ENCODE data around the gene ZNF497. TPM values are rescaled to one million over a fixed set of nuclear protein-coding genes. Genes with fewer than 3 reads are reported as not detected.

ZNF497 gene
- total and polyA plus RNA-seq, 9 of the 15 experiments (the other 6 are each of a cell fraction or from before 2014, with no cell fraction given), result 0.06 to 0.98 (median 0.44) TPM; not detected in 1

DNA sequence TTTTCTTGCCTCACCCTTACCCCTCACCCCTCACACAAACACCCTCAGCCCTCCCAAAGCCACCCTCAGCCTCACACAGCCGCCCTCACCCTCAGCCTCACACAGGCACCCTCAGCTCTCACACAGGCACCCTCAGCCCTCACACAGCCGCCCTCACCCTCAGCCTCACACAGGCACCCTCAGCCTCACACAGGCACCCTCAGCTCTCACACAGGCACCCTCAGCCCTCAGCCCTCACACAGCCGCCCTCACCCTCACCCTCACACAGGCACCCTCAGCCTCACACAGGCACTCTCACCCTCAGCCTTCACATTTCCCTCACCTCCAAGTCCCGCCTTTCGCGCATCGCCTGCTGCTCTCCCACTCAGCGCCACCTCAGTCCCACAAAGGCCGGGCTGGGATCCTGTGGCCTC, 36.0 kb downstream of the ZNF497 start:
- H3K4me3 ChIP-seq, result peak overlapping the region; percentile 98
- in situ Hi-C loops (cut with MboI) (no loop called here), intact Hi-C loops (cut with micrococcal nuclease) (loop anchor here (1.0 to 5.0 kb wide), 6 partner anchors 21 to 193 kb away; partner anchors contain the start of genes ERVK3-1, ZBTB45, ZNF274 and ZNF446)
- DNase-seq (ENCODE audit: extremely low read depth in 1 of 4, low spot score in 3 of 4) (no peak), ATAC-seq (peak; percentile 46; the same call in 1 of the 3 replicates), FAIRE-seq (no peak)
- ChIA-PET POLR2A (interaction anchor here (0.6 to 2.2 kb wide), 9 partner anchors 9 to 233 kb away, joined by 3 to 15 read pairs (median 7); partner anchors contain the start of genes RPS5 and ZBTB45), CTCF (ENCODE audit: low intra/inter-chr PET ratio) (no interaction called here)
- 3% methylated on average over 9 of the region's 9 CpGs for WGBS (ENCODE audit: insufficient coverage, low coverage, missing lambda C conversion rate)
- H3K79me2 ChIP-seq (ENCODE audit: control insufficient read depth, insufficient read depth, low read length), result peaks cover 49% of the 10 kb centered on the region
- TF ChIP-seq GTF2F1 (IDR thresholded peaks at IDR 0.05; ENCODE audit: low read depth, low read length) (0 out of 2 replicates have a peak, but pooled peaks have one; percentile 1), HDGF (IDR thresholded peaks at IDR 0.05) (peak; percentile 92; the same call in 1 of the 2 replicates), ZC3H8 (IDR thresholded peaks at IDR 0.05) (no peak), RCOR1 (IDR thresholded peaks at IDR 0.05; ENCODE audit: borderline replicate concordance in 1 of 2, low read depth in 2 of 2, low read length in 2 of 2) (0 out of 4 replicates have a peak, but pooled peaks of 1 of the 2 experiments have one; percentile 11), PHF20 (IDR thresholded peaks at IDR 0.05; ENCODE audit: partially characterized antibody) (no peak), KAT7 (CRISPR knock-in tag; IDR thresholded peaks at IDR 0.05; ENCODE audit: borderline replicate concordance) (peak; percentile 73; the same call in 1 of the 2 replicates)
- TF ChIP-seq, protein P1, sequence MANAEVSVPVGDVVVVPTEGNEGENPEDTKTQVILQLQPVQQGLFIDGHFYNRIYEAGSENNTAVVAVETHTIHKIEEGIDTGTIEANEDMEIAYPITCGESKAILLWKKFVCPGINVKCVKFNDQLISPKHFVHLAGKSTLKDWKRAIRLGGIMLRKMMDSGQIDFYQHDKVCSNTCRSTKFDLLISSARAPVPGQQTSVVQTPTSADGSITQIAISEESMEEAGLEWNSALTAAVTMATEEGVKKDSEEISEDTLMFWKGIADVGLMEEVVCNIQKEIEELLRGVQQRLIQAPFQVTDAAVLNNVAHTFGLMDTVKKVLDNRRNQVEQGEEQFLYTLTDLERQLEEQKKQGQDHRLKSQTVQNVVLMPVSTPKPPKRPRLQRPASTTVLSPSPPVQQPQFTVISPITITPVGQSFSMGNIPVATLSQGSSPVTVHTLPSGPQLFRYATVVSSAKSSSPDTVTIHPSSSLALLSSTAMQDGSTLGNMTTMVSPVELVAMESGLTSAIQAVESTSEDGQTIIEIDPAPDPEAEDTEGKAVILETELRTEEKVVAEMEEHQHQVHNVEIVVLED (CRISPR knock-in tag; IDR thresholded peaks at IDR 0.05), result no peak
- TF ChIP-seq, protein P2, sequence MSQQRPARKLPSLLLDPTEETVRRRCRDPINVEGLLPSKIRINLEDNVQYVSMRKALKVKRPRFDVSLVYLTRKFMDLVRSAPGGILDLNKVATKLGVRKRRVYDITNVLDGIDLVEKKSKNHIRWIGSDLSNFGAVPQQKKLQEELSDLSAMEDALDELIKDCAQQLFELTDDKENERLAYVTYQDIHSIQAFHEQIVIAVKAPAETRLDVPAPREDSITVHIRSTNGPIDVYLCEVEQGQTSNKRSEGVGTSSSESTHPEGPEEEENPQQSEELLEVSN (IDR thresholded peaks at IDR 0.05; ENCODE audit: borderline replicate concordance in 1 of 2, extremely low read depth in 1 of 2, insufficient read depth in 1 of 2, insufficient read length in 1 of 2, low read depth in 1 of 2, low read length in 1 of 2, poor library complexity in 1 of 2, severe bottlenecking in 1 of 2), result peak in 1 of 2 experiments; percentile 63
- H2AFZ ChIP-seq (ENCODE audit: low read depth, low read length), result peak overlapping the region; percentile 99
- H3K4me2 ChIP-seq (ENCODE audit: insufficient read depth, low read length), result peak overlapping the region; percentile 100
- peak overlapping the region; percentile 92 to 96 for H3K9ac ChIP-seq (ENCODE audit: insufficient read depth in 1 of 2, low read depth in 2 of 2, low read length in 2 of 2)
- H3K36me3 ChIP-seq (ENCODE audit: control insufficient read depth, insufficient read depth, low read length), result no peaks in the 10 kb centered on the region; the same call in 2 of the 3 replicates
- peak overlapping the region; percentile 94; the same call in 2 of the 3 replicates for H3K27ac ChIP-seq (ENCODE audit: extremely low read depth, low read depth, low read length)
- peaks cover 2% of the 10 kb centered on the region for H3K9me1 ChIP-seq (ENCODE audit: control insufficient read depth, insufficient read depth, low read length)
- no peaks in the 10 kb centered on the region for H3K27me3 ChIP-seq (ENCODE audit: control insufficient read depth in 2 of 2, insufficient read depth in 2 of 2, low read length in 2 of 2)
- peaks cover 20 to 25% of the 10 kb centered on the region in 2 experiments; a peak in 4 of 5 replicates for H3K4me1 ChIP-seq (replicated peaks in 1 of 2; ENCODE audit: control insufficient read depth in 2 of 2, insufficient read depth in 2 of 2, low read length in 2 of 2)
- no peaks in the 10 kb centered on the region for H3K9me3 ChIP-seq (replicated peaks; ENCODE audit: control insufficient read depth, insufficient read depth, low read depth, low read length)
- no TSS peak for BruUV-seq (replicated peaks)
- H4K20me1 ChIP-seq (replicated peaks; ENCODE audit: control insufficient read depth, insufficient read depth, low read length), result peaks cover 4% of the 10 kb centered on the region; the same call in 1 of the 2 replicates

Measured in K562 (cell line).